DND-41 (cell line): Measurements from ENCODE around the gene TTLL13.
"Not testable (repeated sequence)": the region's sequence is repeated elsewhere in the genome, so short reads cannot be mapped to it uniquely, and the experiment has no call there.

Source experiments
- ATAC-seq: fragments of 200-7000 bp; cut with Tn5 transposase; 3 replicates; pipeline ENCODE4 v1.9.1; 2021; ENCODE audit warnings: low read depth; ENCODE audit not compliant: insufficient read depth
- DNase-seq: peaks from one replicate; pipeline ENCODE4 v3.0.0-alpha.2; 2020
- H2AFZ ChIP-seq: 2 replicates; pipeline ENCODE4 v1.6.0; 2012; ENCODE audit warnings: low read depth, low read length
- H3K27ac ChIP-seq: 2 replicates; pipeline ENCODE4 v1.5.1; 2012; ENCODE audit warnings: low read length, inconsistent platforms
- H3K27me3 ChIP-seq: fragments of 200-600 bp; sonication (generic); 2 replicates; pipeline ENCODE4 v1.6.0; 2012; ENCODE audit warnings: low read length, mild to moderate bottlenecking, inconsistent platforms; ENCODE audit not compliant: insufficient read depth, poor library complexity
- H3K36me3 ChIP-seq: 2 replicates; pipeline ENCODE4 v1.5.1; 2012; ENCODE audit warnings: low read length, inconsistent platforms; ENCODE audit not compliant: insufficient read depth
- H3K4me1 ChIP-seq: 2 replicates; pipeline ENCODE4 v1.5.1; 2012; ENCODE audit warnings: mild to moderate bottlenecking, low read length; ENCODE audit not compliant: insufficient read depth
- H3K4me2 ChIP-seq: 2 replicates; pipeline ENCODE4 v1.6.0; 2012; ENCODE audit warnings: mild to moderate bottlenecking, moderate library complexity, low read length, inconsistent platforms; ENCODE audit not compliant: insufficient read depth
- H3K4me3 ChIP-seq, 2 experiments: fragments of 200-600 bp in 1 of 2; shearing (Covaris generic) in 1 of 2; 2 replicates each; pipeline ENCODE4 v1.5.1; 2012 to 2016; ENCODE audit warnings: inconsistent platforms in 2 of 2, low read length in 2 of 2, mild to moderate bottlenecking in 2 of 2, low read depth in 1 of 2, moderate library complexity in 1 of 2
- H3K79me2 ChIP-seq: 2 replicates; pipeline ENCODE4 v1.6.0; 2012; ENCODE audit warnings: low read length, inconsistent platforms; ENCODE audit not compliant: insufficient read depth
- H3K9ac ChIP-seq: 2 replicates; pipeline ENCODE4 v1.6.0; 2012; ENCODE audit warnings: low read depth, mild to moderate bottlenecking, inconsistent platforms, low read length, moderate library complexity
- H3K9me3 ChIP-seq: 2 replicates; pipeline ENCODE4 v1.5.1; 2012; ENCODE audit warnings: low read length, moderate library complexity, mild to moderate bottlenecking, inconsistent platforms; ENCODE audit not compliant: insufficient read depth, severe bottlenecking
- H4K20me1 ChIP-seq: 2 replicates; pipeline ENCODE4 v1.6.0; 2012; ENCODE audit warnings: low read length; ENCODE audit not compliant: insufficient read depth
- CTCF ChIP-seq: IDR thresholded peaks from 2 replicates; pipeline ENCODE4 v1.5.1; 2012; ENCODE audit warnings: borderline replicate concordance, low read length, moderate library complexity, mild to moderate bottlenecking; ENCODE audit not compliant: poor library complexity, severe bottlenecking; ENCODE audit errors: extremely low read depth
- EZH2 ChIP-seq: IDR thresholded peaks from 3 replicates; pipeline ENCODE4 v1.6.1; 2012; ENCODE audit warnings: borderline replicate concordance, low read depth, mild to moderate bottlenecking, moderate library complexity, low read length, inconsistent platforms; ENCODE audit not compliant: severe bottlenecking

The TTLL13 gene

GRCh38 chr15:90295270-90295648 lies 45.9 kb downstream of the TTLL13 start:
- Histone ChIP-seq H3K9me3 (no peaks in the 10 kb centered on the region), H3K27ac (no peak overlapping the region), H3K36me3 (no peaks in the 10 kb centered on the region), H3K9ac (no peak overlapping the region), H3K4me1 (no peaks in the 10 kb centered on the region), H3K27me3 (no peaks in the 10 kb centered on the region), H3K79me2 (no peaks in the 10 kb centered on the region), H3K4me2 (no peak overlapping the region), H3K4me3 (no peak overlapping the region), H4K20me1 (no peaks in the 10 kb centered on the region), H2AFZ (no peak overlapping the region)
- ATAC-seq (no peak), DNase-seq (no peak)
- no peak for TF ChIP-seq EZH2
- TF ChIP-seq CTCF = no peak

- not testable (repeated sequence) for H3K79me2 ChIP-seq, H3K36me3 ChIP-seq, H2AFZ ChIP-seq, H3K27ac ChIP-seq, H3K4me3 ChIP-seq, H3K27me3 ChIP-seq, H3K9ac ChIP-seq, DNase-seq, H4K20me1 ChIP-seq, H3K4me2 ChIP-seq, ATAC-seq, H3K4me1 ChIP-seq, H3K9me3 ChIP-seq
Observed at GRCh38 chr15:90296316-90296884, 47.0 kb downstream of the TTLL13 start.

GRCh38 chr15:90297021-90297420 lies 47.7 kb downstream of the TTLL13 start:
- peaks cover 7% of the 10 kb centered on the region for H3K4me1 ChIP-seq
- H2AFZ ChIP-seq = no peak overlapping the region
- no peaks in the 10 kb centered on the region for H3K9me3 ChIP-seq
- no peak for ATAC-seq
- H3K9ac ChIP-seq = no peak overlapping the region
- no peak for TF ChIP-seq CTCF
- no peak for TF ChIP-seq EZH2
- H3K27me3 ChIP-seq = no peaks in the 10 kb centered on the region
- no peaks in the 10 kb centered on the region for H3K36me3 ChIP-seq
- DNase-seq = no peak
- no peaks in the 10 kb centered on the region for H3K79me2 ChIP-seq
- H3K4me2 ChIP-seq = no peak overlapping the region
- no peak overlapping the region for H3K27ac ChIP-seq
- no peaks in the 10 kb centered on the region for H4K20me1 ChIP-seq
- no peak overlapping the region for H3K4me3 ChIP-seq

GRCh38 chr15:90300541-90300940 lies 51.2 kb downstream of the TTLL13 start:
- Histone ChIP-seq H3K9ac (no peak overlapping the region), H4K20me1 (no peaks in the 10 kb centered on the region), H3K79me2 (no peaks in the 10 kb centered on the region), H3K4me1 (peaks cover 7% of the 10 kb centered on the region), H3K36me3 (no peaks in the 10 kb centered on the region), H3K4me2 (no peak overlapping the region), H3K27me3 (no peaks in the 10 kb centered on the region), H2AFZ (no peak overlapping the region), H3K4me3 (no peak overlapping the region), H3K9me3 (no peaks in the 10 kb centered on the region), H3K27ac (no peak overlapping the region)
- DNase-seq (no peak), ATAC-seq (no peak)
- TF ChIP-seq EZH2 (no peak), CTCF (no peak)
